ENCODE data around the gene FLOT2.

- TF ChIP-seq CTCF (conservative IDR thresholded peaks at IDR 0.05), result no peak
- no peak for TF ChIP-seq ZFX (IDR thresholded peaks at IDR 0.05)
Observed at GRCh38 chr17:28940142-28940541, 42.6 kb upstream of the FLOT2 start.
